Measurements from ENCODE around the gene ABL1. TPM values are rescaled to one million over a fixed set of nuclear protein-coding genes. Genes with fewer than 3 reads are reported as not detected.

ABL1 gene
- total RNA-seq, 1 donor: 94.8 TPM

- no peaks in the 10 kb centered on the region for H3K27me3 ChIP-seq (ENCODE audit: insufficient read depth, low read length)
- no peaks in the 10 kb centered on the region for H3K79me2 ChIP-seq (ENCODE audit: insufficient read depth, low read length)
- H3K4me3 ChIP-seq (ENCODE audit: insufficient read depth, low read length): no peak overlapping the region
- H3K4me1 ChIP-seq (ENCODE audit: insufficient read depth, low read length): peaks cover 41% of the 10 kb centered on the region
- H3K4me2 ChIP-seq (ENCODE audit: insufficient read depth, low read length): no peak overlapping the region
- H3K27ac ChIP-seq (ENCODE audit: low read depth, low read length): no peak overlapping the region
- no peak overlapping the region for H2AFZ ChIP-seq (ENCODE audit: low read length)
- no peak for TF ChIP-seq CTCF (IDR thresholded peaks at IDR 0.05; ENCODE audit: extremely low read depth, low read depth, low read length)
- DNase-seq (ENCODE audit: insufficient read length, low spot score, missing footprints): no peak
- H3K36me3 ChIP-seq (ENCODE audit: insufficient read depth, low read length): no peaks in the 10 kb centered on the region
- no peaks in the 10 kb centered on the region for H3K9me3 ChIP-seq (ENCODE audit: low read depth, low read length)
- no peaks in the 10 kb centered on the region for H4K20me1 ChIP-seq (ENCODE audit: insufficient read depth, low read length)
Observed at GRCh38 chr9:130930804-130931349, 95.8 kb downstream of the ABL1 start.

GRCh38 chr9:130931508-130932254, 96.6 kb downstream of the ABL1 start:
- Histone ChIP-seq H3K4me3 (ENCODE audit: insufficient read depth, low read length) (no peak overlapping the region), H3K27me3 (ENCODE audit: insufficient read depth, low read length) (no peaks in the 10 kb centered on the region), H4K20me1 (ENCODE audit: insufficient read depth, low read length) (no peaks in the 10 kb centered on the region), H3K36me3 (ENCODE audit: insufficient read depth, low read length) (no peaks in the 10 kb centered on the region), H3K27ac (ENCODE audit: low read depth, low read length) (no peak overlapping the region), H3K79me2 (ENCODE audit: insufficient read depth, low read length) (no peaks in the 10 kb centered on the region), H2AFZ (ENCODE audit: low read length) (no peak overlapping the region), H3K9me3 (ENCODE audit: low read depth, low read length) (no peaks in the 10 kb centered on the region), H3K4me2 (ENCODE audit: insufficient read depth, low read length) (no peak overlapping the region), H3K4me1 (ENCODE audit: insufficient read depth, low read length) (peaks cover 48% of the 10 kb centered on the region)
- DNase-seq (ENCODE audit: insufficient read length, low spot score, missing footprints): no peak
- TF ChIP-seq CTCF (IDR thresholded peaks at IDR 0.05; ENCODE audit: extremely low read depth, low read depth, low read length): no peak

GRCh38 chr9:130932255-130933079, 97.4 kb downstream of the ABL1 start:
- no peaks in the 10 kb centered on the region for H3K36me3 ChIP-seq (ENCODE audit: insufficient read depth, low read length)
- peaks cover 54% of the 10 kb centered on the region for H3K4me1 ChIP-seq (ENCODE audit: insufficient read depth, low read length)
- TF ChIP-seq CTCF (IDR thresholded peaks at IDR 0.05; ENCODE audit: extremely low read depth, low read depth, low read length): no peak
- DNase-seq (ENCODE audit: insufficient read length, low spot score, missing footprints): peak; percentile 95
- peak overlapping the region; percentile 59 for H3K27ac ChIP-seq (ENCODE audit: low read depth, low read length)
- H3K4me3 ChIP-seq (ENCODE audit: insufficient read depth, low read length): peak overlapping the region; percentile 58
- H3K9me3 ChIP-seq (ENCODE audit: low read depth, low read length): no peaks in the 10 kb centered on the region
- H4K20me1 ChIP-seq (ENCODE audit: insufficient read depth, low read length): no peaks in the 10 kb centered on the region
- H2AFZ ChIP-seq (ENCODE audit: low read length): peak overlapping the region; percentile 71
- no peaks in the 10 kb centered on the region for H3K27me3 ChIP-seq (ENCODE audit: insufficient read depth, low read length)
- H3K4me2 ChIP-seq (ENCODE audit: insufficient read depth, low read length): peak overlapping the region; percentile 83
- no peaks in the 10 kb centered on the region for H3K79me2 ChIP-seq (ENCODE audit: insufficient read depth, low read length)
